ENCODE data around the gene KARS1.

KARS1 gene

DNA sequence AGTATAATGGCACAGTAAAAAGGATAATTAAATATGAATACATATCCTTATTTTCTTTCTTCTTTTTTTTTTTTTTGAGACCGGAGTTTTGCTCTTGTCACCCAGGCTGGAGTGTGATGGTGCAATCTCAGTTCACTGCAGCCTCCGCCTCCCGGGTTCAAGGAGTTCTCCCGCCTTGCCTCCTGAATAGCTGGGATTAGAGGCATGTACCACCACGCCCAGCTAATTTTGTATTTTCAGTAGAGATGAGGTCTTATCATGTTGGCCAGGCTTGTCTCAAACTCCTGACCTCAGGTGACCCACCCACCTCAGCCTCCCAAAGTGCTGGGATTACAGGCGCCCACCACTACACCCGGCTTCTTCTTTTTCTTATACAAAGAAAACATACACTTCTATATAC is 69.3 kb downstream of the KARS1 start:
- TF ChIP-seq, protein P1, sequence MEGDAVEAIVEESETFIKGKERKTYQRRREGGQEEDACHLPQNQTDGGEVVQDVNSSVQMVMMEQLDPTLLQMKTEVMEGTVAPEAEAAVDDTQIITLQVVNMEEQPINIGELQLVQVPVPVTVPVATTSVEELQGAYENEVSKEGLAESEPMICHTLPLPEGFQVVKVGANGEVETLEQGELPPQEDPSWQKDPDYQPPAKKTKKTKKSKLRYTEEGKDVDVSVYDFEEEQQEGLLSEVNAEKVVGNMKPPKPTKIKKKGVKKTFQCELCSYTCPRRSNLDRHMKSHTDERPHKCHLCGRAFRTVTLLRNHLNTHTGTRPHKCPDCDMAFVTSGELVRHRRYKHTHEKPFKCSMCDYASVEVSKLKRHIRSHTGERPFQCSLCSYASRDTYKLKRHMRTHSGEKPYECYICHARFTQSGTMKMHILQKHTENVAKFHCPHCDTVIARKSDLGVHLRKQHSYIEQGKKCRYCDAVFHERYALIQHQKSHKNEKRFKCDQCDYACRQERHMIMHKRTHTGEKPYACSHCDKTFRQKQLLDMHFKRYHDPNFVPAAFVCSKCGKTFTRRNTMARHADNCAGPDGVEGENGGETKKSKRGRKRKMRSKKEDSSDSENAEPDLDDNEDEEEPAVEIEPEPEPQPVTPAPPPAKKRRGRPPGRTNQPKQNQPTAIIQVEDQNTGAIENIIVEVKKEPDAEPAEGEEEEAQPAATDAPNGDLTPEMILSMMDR (IDR thresholded peaks at IDR 0.05; ENCODE audit: low read depth, low read length, missing control alignments): no peak
- no peak for DNase-seq (ENCODE audit: low read depth)
- H3K4me3 ChIP-seq (ENCODE audit: low read depth, low read length): no peak overlapping the region
